OCI-LY3 (cell line): ENCODE measurements around the gene PXDC1.
"Not testable (repeated sequence)": the region's sequence is repeated elsewhere in the genome, so short reads cannot be mapped to it uniquely, and the experiment has no call there.

Experiments used
- H2AFZ ChIP-seq: fragments of 200-600, 300-600 bp; shearing (Covaris generic); 2 replicates; pipeline ENCODE4 v1.6.0; 2014; ENCODE audit warnings: antibody characterized with exemption, low read depth, low read length
- H3K27ac ChIP-seq: fragments of 200-600, 300-600 bp; sonication (generic); 2 replicates; pipeline ENCODE4 v1.5.1; 2014; ENCODE audit warnings: mild to moderate bottlenecking, low read length, moderate library complexity, mixed read lengths
- H3K27me3 ChIP-seq: fragments of 200-600, 300-600 bp; sonication (generic); 2 replicates; pipeline ENCODE4 v1.6.1; 2014; ENCODE audit warnings: low read depth, low read length, mixed read lengths
- H3K36me3 ChIP-seq: fragments of 200-600, 300-600 bp; sonication (generic); replicated peaks from 2 replicates; pipeline ENCODE3; 2014; ENCODE audit warnings: low read depth, low read length, mixed read lengths
- H3K4me1 ChIP-seq: fragments of 300-600, 200-600 bp; sonication (generic); 2 replicates; pipeline ENCODE4 v1.6.1; 2014; ENCODE audit warnings: low read length, mixed read lengths
- H3K4me2 ChIP-seq: fragments of 200-600, 300-600 bp; sonication (generic); 2 replicates; pipeline ENCODE4 v1.6.1; 2014; ENCODE audit warnings: low read length, mixed read lengths
- H3K4me3 ChIP-seq: fragments of 300-600, 200-600 bp; sonication (generic); 2 replicates; pipeline ENCODE4 v1.5.1; 2014; ENCODE audit warnings: antibody characterized with exemption, mild to moderate bottlenecking, low read length, moderate library complexity
- H3K79me2 ChIP-seq: fragments of 300-600, 200-600 bp; shearing (Covaris generic); 2 replicates; pipeline ENCODE4 v1.6.1; 2014; ENCODE audit warnings: mild to moderate bottlenecking, low read length, mixed read lengths
- H3K9ac ChIP-seq: fragments of 300-600, 200-600 bp; shearing (Covaris generic); 2 replicates; pipeline ENCODE4 v1.6.0; 2014; ENCODE audit warnings: mild to moderate bottlenecking, low read length, moderate library complexity
- H3K9me3 ChIP-seq: fragments of 200-600, 300-600 bp; shearing (Covaris generic); 2 replicates; pipeline ENCODE4 v1.6.1; 2014; ENCODE audit warnings: low read length, mixed read lengths; ENCODE audit not compliant: insufficient read depth
- H4K20me1 ChIP-seq: fragments of 200-600, 300-600 bp; sonication (generic); 2 replicates; pipeline ENCODE4 v1.6.1; 2016; ENCODE audit warnings: low read length, mixed read lengths; ENCODE audit not compliant: insufficient read depth
- CTCF ChIP-seq: fragments of 200-600, 300-600 bp; sonication (generic); IDR thresholded peaks from 2 replicates; pipeline ENCODE4 v1.5.1; 2014; ENCODE audit warnings: antibody characterized with exemption, low read length, low read depth
- EZH2phosphoT487 ChIP-seq: fragments of 200-600 bp; shearing (Covaris generic); IDR thresholded peaks from 2 replicates; pipeline ENCODE4 v1.6.1; 2018; ENCODE audit warnings: antibody characterized with exemption, mixed run types, low read depth

PXDC1 gene

GRCh38 chr6:3757241-3757641 lies 5.7 kb upstream of the PXDC1 start:
- H4K20me1 ChIP-seq: no peaks in the 10 kb centered on the region
- TF ChIP-seq CTCF (no peak), EZH2phosphoT487 (no peak)
- no peaks in the 10 kb centered on the region for H3K79me2 ChIP-seq
- no peaks in the 10 kb centered on the region for H3K4me1 ChIP-seq
- H3K4me3 ChIP-seq: no peak overlapping the region
- no peak overlapping the region for H3K27ac ChIP-seq
- no peaks in the 10 kb centered on the region for H3K9me3 ChIP-seq
- no peak overlapping the region for H2AFZ ChIP-seq
- no peaks in the 10 kb centered on the region for H3K27me3 ChIP-seq
- H3K4me2 ChIP-seq: no peak overlapping the region
- no peaks in the 10 kb centered on the region for H3K36me3 ChIP-seq
- no peak overlapping the region for H3K9ac ChIP-seq

- Histone ChIP-seq H3K9ac (no peak overlapping the region), H3K9me3 (no peaks in the 10 kb centered on the region), H4K20me1 (no peaks in the 10 kb centered on the region), H3K4me2 (no peak overlapping the region), H2AFZ (no peak overlapping the region), H3K36me3 (no peaks in the 10 kb centered on the region), H3K4me3 (no peak overlapping the region), H3K4me1 (no peaks in the 10 kb centered on the region), H3K27ac (no peak overlapping the region), H3K27me3 (no peaks in the 10 kb centered on the region), H3K79me2 (no peaks in the 10 kb centered on the region)
- TF ChIP-seq CTCF (no peak), EZH2phosphoT487 (no peak)
Measured at GRCh38 chr6:3756546-3756945, 5.0 kb upstream of the PXDC1 start.

- Histone ChIP-seq H3K4me2 (no peak overlapping the region), H3K36me3 (no peaks in the 10 kb centered on the region), H4K20me1 (no peaks in the 10 kb centered on the region), H3K27ac (no peak overlapping the region), H2AFZ (no peak overlapping the region), H3K4me1 (no peaks in the 10 kb centered on the region), H3K4me3 (no peak overlapping the region), H3K9ac (no peak overlapping the region), H3K9me3 (no peaks in the 10 kb centered on the region), H3K79me2 (no peaks in the 10 kb centered on the region), H3K27me3 (no peaks in the 10 kb centered on the region)
- TF ChIP-seq EZH2phosphoT487 (no peak), CTCF (no peak)
Measured at GRCh38 chr6:3755637-3756545, 4.4 kb upstream of the PXDC1 start.

GRCh38 chr6:3754776-3755175 lies 3.3 kb upstream of the PXDC1 start:
- Histone ChIP-seq H3K4me3 (no peak overlapping the region), H3K4me1 (no peaks in the 10 kb centered on the region), H3K4me2 (no peak overlapping the region), H3K27me3 (no peaks in the 10 kb centered on the region), H3K9ac (no peak overlapping the region), H3K79me2 (no peaks in the 10 kb centered on the region), H3K27ac (no peak overlapping the region), H3K36me3 (no peaks in the 10 kb centered on the region), H4K20me1 (no peaks in the 10 kb centered on the region), H2AFZ (no peak overlapping the region), H3K9me3 (no peaks in the 10 kb centered on the region)
- TF ChIP-seq CTCF: no peak
- no peak for TF ChIP-seq EZH2phosphoT487

- H2AFZ ChIP-seq, H3K9ac ChIP-seq, H3K27ac ChIP-seq, H3K79me2 ChIP-seq, H3K4me2 ChIP-seq, H3K36me3 ChIP-seq, H3K4me3 ChIP-seq, H3K4me1 ChIP-seq, H3K27me3 ChIP-seq, H3K9me3 ChIP-seq, H4K20me1 ChIP-seq: not testable (repeated sequence)
Measured at GRCh38 chr6:3754032-3754725, 2.7 kb upstream of the PXDC1 start.
